Measurements from ENCODE around the gene TM6SF1.

Gene TM6SF1

DNA sequence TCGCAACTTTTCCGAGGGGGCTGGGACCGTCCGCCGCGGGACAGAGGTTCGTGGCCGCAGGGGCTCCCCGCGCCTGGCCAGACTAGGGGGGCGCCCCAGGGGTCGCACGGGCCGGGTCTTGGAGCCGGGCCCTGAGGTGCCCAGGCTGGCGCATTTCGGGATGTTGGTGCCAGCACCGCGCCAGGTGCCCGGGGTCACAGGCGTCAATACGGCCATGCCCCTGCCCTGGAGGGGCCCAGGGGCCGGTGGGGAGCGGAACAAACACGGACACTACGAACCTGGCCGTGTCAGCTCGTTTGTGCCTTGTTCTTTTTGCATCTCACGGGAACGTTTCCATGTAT lies 366 bp downstream of the TM6SF1 start:
- no peak for DNase-seq (ENCODE audit: low read depth)
- TF ChIP-seq MYC (IDR thresholded peaks at IDR 0.05; ENCODE audit: low read depth, low read length): no peak
- TF ChIP-seq, protein P1, sequence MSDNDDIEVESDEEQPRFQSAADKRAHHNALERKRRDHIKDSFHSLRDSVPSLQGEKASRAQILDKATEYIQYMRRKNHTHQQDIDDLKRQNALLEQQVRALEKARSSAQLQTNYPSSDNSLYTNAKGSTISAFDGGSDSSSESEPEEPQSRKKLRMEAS (IDR thresholded peaks at IDR 0.05; ENCODE audit: low read depth, low read length): no peak
- TF ChIP-seq, protein P2, sequence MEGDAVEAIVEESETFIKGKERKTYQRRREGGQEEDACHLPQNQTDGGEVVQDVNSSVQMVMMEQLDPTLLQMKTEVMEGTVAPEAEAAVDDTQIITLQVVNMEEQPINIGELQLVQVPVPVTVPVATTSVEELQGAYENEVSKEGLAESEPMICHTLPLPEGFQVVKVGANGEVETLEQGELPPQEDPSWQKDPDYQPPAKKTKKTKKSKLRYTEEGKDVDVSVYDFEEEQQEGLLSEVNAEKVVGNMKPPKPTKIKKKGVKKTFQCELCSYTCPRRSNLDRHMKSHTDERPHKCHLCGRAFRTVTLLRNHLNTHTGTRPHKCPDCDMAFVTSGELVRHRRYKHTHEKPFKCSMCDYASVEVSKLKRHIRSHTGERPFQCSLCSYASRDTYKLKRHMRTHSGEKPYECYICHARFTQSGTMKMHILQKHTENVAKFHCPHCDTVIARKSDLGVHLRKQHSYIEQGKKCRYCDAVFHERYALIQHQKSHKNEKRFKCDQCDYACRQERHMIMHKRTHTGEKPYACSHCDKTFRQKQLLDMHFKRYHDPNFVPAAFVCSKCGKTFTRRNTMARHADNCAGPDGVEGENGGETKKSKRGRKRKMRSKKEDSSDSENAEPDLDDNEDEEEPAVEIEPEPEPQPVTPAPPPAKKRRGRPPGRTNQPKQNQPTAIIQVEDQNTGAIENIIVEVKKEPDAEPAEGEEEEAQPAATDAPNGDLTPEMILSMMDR (IDR thresholded peaks at IDR 0.05; ENCODE audit: low read depth, low read length): no peak
- peak overlapping the region; percentile 49 for H3K4me3 ChIP-seq (ENCODE audit: low read depth, low read length)

DNA sequence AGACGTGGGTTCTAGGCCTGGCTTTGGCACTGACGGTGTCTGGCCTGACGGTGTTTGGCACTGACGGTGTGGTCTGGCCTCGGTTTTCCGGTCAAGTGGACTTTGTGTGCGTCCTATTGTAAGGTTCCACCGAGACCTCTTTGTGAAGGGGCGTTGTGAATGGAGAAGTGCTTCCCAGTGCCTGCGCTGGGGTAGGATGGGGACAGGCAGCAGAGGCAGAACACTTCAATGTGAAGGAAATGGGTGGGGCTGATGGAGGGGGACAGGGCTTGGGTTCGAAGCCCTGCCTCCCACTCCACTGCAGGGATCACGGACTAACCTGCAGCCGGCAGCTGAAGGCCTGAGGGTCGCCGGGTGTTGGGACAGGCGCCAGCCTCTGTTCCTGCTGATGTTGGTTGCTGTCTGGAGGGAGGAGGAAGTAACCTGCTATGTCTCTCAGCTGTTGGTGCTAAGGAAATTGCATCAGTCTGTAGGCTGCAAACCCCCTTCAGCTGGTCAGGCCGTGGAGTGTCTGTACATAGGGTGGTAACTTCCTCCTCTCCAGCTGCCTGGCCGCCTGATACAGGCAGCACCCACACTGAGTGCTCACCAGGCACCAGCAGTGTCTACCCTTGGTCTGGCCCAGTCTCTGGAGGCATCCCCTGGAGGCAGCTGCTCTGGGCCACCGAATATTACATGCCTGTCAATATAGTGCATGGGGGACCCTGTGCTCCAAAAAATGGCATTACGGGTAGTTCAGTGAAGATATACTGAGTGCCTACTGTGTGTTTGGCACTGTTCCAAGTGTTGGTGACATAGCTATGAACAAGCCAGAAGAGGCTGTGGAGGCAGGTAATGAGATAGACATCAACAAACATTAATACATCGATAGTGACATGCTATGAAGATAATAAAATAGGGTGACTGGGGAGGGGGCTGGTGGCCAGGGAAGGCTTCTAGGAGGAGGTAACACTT lies 1.1 kb downstream of the TM6SF1 start:
- peak overlapping the region; percentile 49 for H3K4me3 ChIP-seq (ENCODE audit: low read depth, low read length)
- peak; percentile 98 for DNase-seq (ENCODE audit: low read depth)
- TF ChIP-seq, protein P1 (IDR thresholded peaks at IDR 0.05; ENCODE audit: low read depth, low read length): peak; percentile 87
- TF ChIP-seq POLR2A (IDR thresholded peaks at IDR 0.05; ENCODE audit: extremely low read depth, insufficient read length): no peak
- TF ChIP-seq, protein P2 (IDR thresholded peaks at IDR 0.05; ENCODE audit: low read depth, low read length): no peak
- peak; percentile 92 for TF ChIP-seq MYC (IDR thresholded peaks at IDR 0.05; ENCODE audit: low read depth, low read length)

DNA sequence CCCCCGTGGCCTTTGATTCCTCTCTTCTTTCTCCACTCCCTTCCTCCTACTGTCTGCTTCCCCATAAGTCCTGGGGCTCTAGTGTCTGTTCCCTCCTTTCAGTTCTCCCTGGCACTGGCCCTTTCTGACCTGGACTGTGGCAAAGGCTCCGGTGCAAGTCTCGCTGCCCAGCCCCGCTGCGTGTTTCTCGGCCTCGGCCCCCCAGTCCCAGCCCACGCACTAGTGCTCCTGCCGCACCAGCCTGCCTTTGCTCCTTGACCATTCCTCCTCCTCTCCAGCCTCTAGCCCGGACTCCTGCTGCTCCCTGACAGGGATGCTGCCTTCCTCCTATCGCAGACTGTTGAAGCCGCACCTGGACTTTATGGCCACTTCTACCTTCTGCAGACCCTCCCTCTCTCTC lies 2.1 kb downstream of the TM6SF1 start:
- H3K4me3 ChIP-seq (ENCODE audit: low read depth, low read length): no peak overlapping the region
- DNase-seq (ENCODE audit: low read depth): peak; percentile 15

DNA sequence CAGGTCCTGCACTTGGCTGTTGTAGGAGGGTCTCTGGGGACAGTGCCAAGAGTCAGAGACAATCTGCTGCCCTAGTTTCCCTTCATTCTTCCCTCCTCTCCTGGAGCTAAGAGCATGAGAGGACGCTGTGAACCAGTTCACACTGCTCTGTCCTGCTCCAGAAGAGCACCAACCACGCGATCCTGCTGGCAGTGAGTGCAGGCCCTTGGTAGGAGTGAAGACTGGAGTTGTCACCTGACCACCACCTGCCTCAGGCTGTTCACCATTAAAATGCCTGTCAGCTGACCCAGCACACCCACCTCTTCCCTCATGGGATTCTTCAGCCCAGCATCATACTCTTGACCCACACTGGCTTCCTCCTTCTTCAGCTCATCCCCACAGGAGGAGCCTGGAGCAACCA lies 2.9 kb downstream of the TM6SF1 start:
- H3K4me3 ChIP-seq (ENCODE audit: low read depth, low read length): no peak overlapping the region
- DNase-seq (ENCODE audit: low read depth): no peak
- TF ChIP-seq MYC (IDR thresholded peaks at IDR 0.05; ENCODE audit: low read depth, low read length): no peak
- TF ChIP-seq, protein P2 (IDR thresholded peaks at IDR 0.05; ENCODE audit: low read depth, low read length): no peak

More for the DNA sequence above, 2.1 kb downstream of the TM6SF1 start:
- TF ChIP-seq, protein P2 (IDR thresholded peaks at IDR 0.05; ENCODE audit: low read depth, low read length): no peak
- no peak for TF ChIP-seq MYC (IDR thresholded peaks at IDR 0.05; ENCODE audit: low read depth, low read length)
- TF ChIP-seq POLR2A (IDR thresholded peaks at IDR 0.05; ENCODE audit: extremely low read depth, insufficient read length): no peak
- TF ChIP-seq, protein P1 (IDR thresholded peaks at IDR 0.05; ENCODE audit: low read depth, low read length): no peak

DNA sequence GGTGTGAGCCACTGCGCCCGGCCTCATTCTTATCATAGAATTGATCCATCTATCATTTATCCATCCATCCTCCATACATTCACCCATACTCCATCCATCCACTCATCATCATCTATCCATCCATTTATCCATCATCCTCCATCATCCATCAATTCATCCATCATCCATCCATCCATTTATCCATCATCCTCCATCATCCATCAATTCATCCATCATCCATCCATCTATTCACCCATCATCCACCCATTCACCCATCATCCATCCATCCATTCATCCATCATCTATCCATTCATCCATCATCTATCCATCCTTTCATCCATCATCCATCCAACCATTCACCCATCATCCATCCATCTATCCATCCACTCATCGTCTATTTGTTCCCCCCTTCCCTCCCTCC lies 3.7 kb downstream of the TM6SF1 start:
- TF ChIP-seq, protein P1 (IDR thresholded peaks at IDR 0.05; ENCODE audit: low read depth, low read length): no peak
- no peak for TF ChIP-seq POLR2A (IDR thresholded peaks at IDR 0.05; ENCODE audit: extremely low read depth, insufficient read length)
- TF ChIP-seq, protein P2 (IDR thresholded peaks at IDR 0.05; ENCODE audit: low read depth, low read length): no peak
- no peak for TF ChIP-seq MYC (IDR thresholded peaks at IDR 0.05; ENCODE audit: low read depth, low read length)
- DNase-seq (ENCODE audit: low read depth): no peak
- no peak overlapping the region for H3K4me3 ChIP-seq (ENCODE audit: low read depth, low read length)
